Measurements from ENCODE around the gene GIMAP5. TPM values are rescaled to one million over a fixed set of nuclear protein-coding genes. Genes with fewer than 3 reads are reported as not detected.

GIMAP5 gene
- total RNA-seq, 1 donor from 2014 or later, result not detected

- H3K4me3 ChIP-seq (ENCODE audit: low read depth, low read length), result no peak overlapping the region
- no peaks in the 10 kb centered on the region for H3K27me3 ChIP-seq (ENCODE audit: control insufficient read depth, insufficient read depth, low read length)
- no peak for TF ChIP-seq CTCF (IDR thresholded peaks at IDR 0.05; ENCODE audit: insufficient read depth, low read length, severe bottlenecking)
- FAIRE-seq (no peak), DNase-seq (ENCODE audit: low read depth) (no peak)
- H3K36me3 ChIP-seq (ENCODE audit: control insufficient read depth, insufficient read depth, low read length), result no peaks in the 10 kb centered on the region
These were observed 5.3 kb upstream of the GIMAP5 start for GRCh38 chr7:150731916-150732315.

GRCh38 chr7:150732786-150733481, 4.3 kb upstream of the GIMAP5 start:
- H3K4me3 ChIP-seq (ENCODE audit: low read depth, low read length), result no peak overlapping the region
- FAIRE-seq (no peak), DNase-seq (ENCODE audit: low read depth) (no peak)
- no peaks in the 10 kb centered on the region for H3K27me3 ChIP-seq (ENCODE audit: control insufficient read depth, insufficient read depth, low read length)
- TF ChIP-seq CTCF (IDR thresholded peaks at IDR 0.05; ENCODE audit: insufficient read depth, low read length, severe bottlenecking), result no peak
- H3K36me3 ChIP-seq (ENCODE audit: control insufficient read depth, insufficient read depth, low read length), result no peaks in the 10 kb centered on the region

GRCh38 chr7:150733482-150734095, 3.6 kb upstream of the GIMAP5 start:
- no peak for FAIRE-seq
- H3K36me3 ChIP-seq (ENCODE audit: control insufficient read depth, insufficient read depth, low read length), result no peaks in the 10 kb centered on the region
- no peak overlapping the region for H3K4me3 ChIP-seq (ENCODE audit: low read depth, low read length)
- no peak for TF ChIP-seq CTCF (IDR thresholded peaks at IDR 0.05; ENCODE audit: insufficient read depth, low read length, severe bottlenecking)
- DNase-seq (ENCODE audit: low read depth), result no peak
- no peaks in the 10 kb centered on the region for H3K27me3 ChIP-seq (ENCODE audit: control insufficient read depth, insufficient read depth, low read length)

GRCh38 chr7:150734254-150734653, 3.0 kb upstream of the GIMAP5 start:
- Histone ChIP-seq H3K27me3 (ENCODE audit: control insufficient read depth, insufficient read depth, low read length) (no peaks in the 10 kb centered on the region), H3K36me3 (ENCODE audit: control insufficient read depth, insufficient read depth, low read length) (no peaks in the 10 kb centered on the region), H3K4me3 (ENCODE audit: low read depth, low read length) (no peak overlapping the region)
- DNase-seq (ENCODE audit: low read depth), result no peak
- no peak for FAIRE-seq
- no peak for TF ChIP-seq CTCF (IDR thresholded peaks at IDR 0.05; ENCODE audit: insufficient read depth, low read length, severe bottlenecking)

- Histone ChIP-seq H3K4me3 (ENCODE audit: low read depth, low read length) (no peak overlapping the region), H3K27me3 (ENCODE audit: control insufficient read depth, insufficient read depth, low read length) (no peaks in the 10 kb centered on the region), H3K36me3 (ENCODE audit: control insufficient read depth, insufficient read depth, low read length) (no peaks in the 10 kb centered on the region)
- TF ChIP-seq CTCF (IDR thresholded peaks at IDR 0.05; ENCODE audit: insufficient read depth, low read length, severe bottlenecking), result no peak
- FAIRE-seq (no peak), DNase-seq (ENCODE audit: low read depth) (no peak)
These were observed 1.4 kb upstream of the GIMAP5 start for GRCh38 chr7:150735596-150736358.
